ENCODE data around the gene ATP5MC2.
"Not testable (repeated sequence)": the region's sequence is repeated elsewhere in the genome, so short reads cannot be mapped to it uniquely, and the experiment has no call there.

Gene ATP5MC2

GRCh38 chr12:53675701-53676607, at the start of gene ATP5MC2:
ATP5MC2 (minus strand) TSS chr12:53676083; CDS start chr12:53672614, 3,469 bp downstream.
- DNase-seq, result peak; percentile 86 to 99

DNA sequence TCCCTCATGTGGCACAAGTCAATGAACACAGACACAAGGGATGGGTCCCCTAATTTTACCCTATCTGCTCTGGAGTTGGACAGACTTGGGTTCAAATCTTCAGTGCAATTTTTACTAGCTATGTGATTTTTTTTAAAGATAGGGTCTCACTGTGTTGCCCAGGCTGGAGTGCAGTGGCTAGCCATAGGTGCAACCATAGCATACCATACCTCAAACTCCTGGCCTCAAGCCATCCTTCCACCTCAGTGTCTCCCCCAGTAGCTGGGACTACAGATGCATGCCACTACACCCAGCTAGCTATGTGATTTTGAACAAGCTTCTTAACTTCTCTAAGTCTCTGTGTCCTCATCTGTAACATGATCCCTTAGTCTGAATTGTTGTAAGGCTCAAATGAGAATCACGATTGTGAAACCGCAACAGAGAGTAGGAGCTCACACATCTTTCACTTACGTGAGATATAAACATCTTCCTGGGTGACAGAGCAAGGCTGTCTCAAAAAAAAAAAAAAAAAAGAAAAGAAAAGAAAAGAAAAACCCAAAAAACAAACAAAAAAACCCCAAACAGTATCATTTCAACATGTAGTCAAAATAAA, 46.7 kb upstream of the ATP5MC2 start:
- no peak for DNase-seq

DNA sequence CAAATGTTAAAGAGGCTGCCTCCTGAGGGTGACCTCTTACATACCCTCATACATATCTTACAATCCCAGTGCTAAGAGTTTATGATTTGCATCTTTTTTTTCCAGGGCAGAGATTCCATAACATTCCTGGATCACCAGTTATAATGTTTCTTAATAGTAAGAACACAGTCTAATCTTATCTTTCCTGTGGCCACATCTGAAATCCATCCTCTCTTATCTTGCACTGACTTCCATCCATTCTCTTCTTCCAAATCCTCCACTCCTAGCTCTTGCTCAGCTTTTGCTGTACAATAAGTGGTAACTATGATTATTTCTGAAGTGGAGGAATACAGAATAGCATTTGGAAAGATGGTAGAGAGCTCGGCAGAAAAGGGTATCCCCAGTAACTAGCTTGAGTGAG, 45.1 kb upstream of the ATP5MC2 start:
- no peak for DNase-seq

DNA sequence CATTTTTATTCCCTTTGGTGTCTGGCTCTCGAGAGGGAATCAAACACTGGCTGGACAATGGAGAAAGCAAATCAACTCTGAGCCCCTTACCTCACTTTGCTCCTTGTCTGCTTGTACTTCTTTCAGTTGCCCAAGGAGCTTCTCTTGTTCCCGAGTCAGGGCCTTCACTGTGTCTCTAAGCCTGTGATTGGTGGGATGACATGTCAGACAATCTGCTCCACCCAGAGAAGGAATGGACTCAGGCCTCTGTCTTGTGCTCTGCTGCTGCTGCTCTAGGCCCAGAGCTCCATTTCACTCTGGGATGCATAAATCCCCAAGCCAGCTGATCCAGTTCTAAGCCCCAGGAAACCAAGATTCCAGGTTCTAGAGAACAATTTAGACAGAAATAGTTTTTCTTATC, 43.8 kb upstream of the ATP5MC2 start:
- no peak for DNase-seq

DNA sequence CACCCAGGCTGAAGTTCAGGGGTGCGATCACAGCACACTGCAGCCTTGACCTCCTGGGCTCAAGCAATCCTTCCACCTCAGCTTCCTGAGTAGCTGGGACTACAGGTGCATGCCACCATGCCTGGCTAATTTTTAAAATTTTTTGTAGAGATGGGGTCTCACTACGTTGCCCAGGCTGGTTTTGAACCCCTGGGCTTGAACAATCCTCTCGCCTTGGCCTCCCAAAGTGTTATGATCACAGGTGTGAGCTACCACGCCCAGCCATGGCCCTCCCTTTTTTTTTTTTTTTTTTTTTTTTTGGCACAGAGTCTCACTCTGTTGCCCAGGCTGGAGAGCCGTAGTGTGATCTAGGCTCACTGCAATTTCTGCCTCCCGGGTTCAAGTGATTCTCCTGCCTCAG, 42.7 kb upstream of the ATP5MC2 start:
- DNase-seq, result not testable (repeated sequence)

GRCh38 chr12:53717319-53717718, 41.4 kb upstream of the ATP5MC2 start:
- no peak for DNase-seq

DNA sequence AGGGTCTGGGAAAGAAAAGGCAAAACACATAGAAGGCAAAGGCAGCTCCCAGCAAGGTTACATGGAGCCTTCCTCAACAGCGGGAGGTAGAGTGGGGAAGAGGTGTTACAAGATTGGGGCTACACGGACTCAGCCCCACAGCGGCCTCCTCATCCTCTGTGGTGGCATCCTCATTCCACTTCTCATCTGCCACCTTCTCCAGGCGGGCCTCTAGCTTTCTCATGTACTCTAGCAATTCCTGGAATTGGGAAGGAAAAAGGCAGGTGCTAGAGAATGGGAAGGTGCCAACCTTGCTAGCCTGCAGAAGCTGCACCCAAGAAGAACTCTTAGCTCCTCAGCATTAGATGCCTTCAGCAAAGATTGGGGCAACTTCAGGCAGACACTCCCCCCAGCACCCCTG, 38.1 kb upstream of the ATP5MC2 start:
- DNase-seq, result no peak

DNA sequence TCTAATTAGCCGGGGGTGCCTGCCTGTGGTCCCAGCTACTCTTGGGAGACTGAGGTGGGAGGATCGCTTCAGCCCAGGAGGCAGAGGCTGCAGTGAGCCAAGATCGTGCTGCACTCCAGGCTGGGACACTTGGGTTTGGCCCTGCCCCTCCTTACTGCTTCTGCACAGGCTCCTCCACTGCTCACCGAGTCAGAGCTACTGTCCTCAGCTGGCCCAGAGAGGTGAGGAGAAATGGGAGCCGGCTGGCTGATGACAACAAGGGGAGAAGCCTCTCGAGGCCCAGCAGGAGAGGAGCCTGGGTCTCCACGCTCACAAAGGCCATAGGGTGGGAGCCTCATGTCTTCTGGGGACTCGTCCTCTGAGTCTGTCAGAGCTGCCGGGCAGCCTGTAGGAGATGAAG, 37.6 kb upstream of the ATP5MC2 start:
- DNase-seq, result no peak

- DNase-seq, result no peak
Observed at GRCh38 chr12:53712059-53712643, 36.3 kb upstream of the ATP5MC2 start.

GRCh38 chr12:53710091-53710490, 34.2 kb upstream of the ATP5MC2 start:
- DNase-seq, result no peak

GRCh38 chr12:53709671-53710070, 33.8 kb upstream of the ATP5MC2 start:
- DNase-seq, result no peak

DNA sequence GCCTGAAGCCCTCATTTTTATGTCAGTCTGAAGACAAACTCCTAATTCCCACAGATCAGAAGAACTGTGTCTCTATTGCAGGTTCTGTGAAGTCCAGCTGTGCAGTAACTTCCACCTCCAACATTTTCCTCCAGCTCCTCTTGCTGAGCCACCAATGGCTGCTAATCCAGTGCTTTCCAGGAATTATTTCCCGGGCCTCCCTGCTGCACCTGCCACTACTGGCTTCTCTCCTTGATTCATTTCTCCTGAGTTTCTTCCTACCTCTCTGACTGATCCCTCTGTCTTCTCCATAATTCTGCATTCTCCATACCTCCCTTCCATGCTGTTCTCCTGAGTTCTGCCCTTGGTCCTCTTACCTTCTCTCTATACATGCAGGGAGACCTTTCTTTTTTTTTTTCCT, 30.2 kb upstream of the ATP5MC2 start:
- no peak for DNase-seq

GRCh38 chr12:53703756-53704155, 27.9 kb upstream of the ATP5MC2 start:
- no peak for DNase-seq

- peak in 1 of 2 experiments; percentile 56 for DNase-seq
Observed at GRCh38 chr12:53701518-53702264, 25.8 kb upstream of the ATP5MC2 start.

GRCh38 chr12:53700567-53700966, 24.7 kb upstream of the ATP5MC2 start:
- DNase-seq, result no peak

GRCh38 chr12:53699678-53700025, 23.8 kb upstream of the ATP5MC2 start:
- no peak for DNase-seq

DNA sequence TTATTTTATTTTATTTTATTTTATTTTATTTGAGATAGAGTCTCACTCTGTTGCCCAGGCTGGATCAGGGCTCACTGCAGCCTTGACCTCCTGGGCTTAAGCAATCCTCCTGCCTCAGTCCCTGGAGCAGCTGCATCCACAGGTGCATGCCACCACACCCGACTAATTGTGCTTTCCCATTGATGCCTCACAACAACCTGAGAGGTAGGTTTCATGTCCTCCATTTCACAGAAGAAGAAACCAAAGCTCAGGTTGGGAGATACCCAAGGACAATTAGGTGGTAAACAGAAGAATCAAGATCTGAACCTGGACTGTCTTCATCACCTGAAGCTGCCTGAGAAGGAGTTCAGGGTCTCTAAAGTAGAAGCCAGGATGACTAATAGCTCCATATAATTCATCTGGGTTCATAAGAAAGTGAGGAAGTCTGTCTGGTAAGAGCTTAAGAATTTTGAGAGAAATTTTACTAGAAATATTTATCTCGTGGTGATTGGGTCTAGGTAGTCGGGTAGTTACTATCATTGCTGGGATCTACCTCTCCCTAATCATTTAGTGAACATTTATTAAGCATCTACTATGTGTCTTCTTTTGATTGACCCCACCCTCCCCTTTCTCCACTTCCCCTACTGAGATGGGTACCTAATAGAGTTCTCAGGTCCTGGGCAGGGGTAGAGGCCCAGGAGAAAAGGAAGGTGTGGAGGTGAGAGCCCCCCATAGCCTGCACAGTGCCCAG, 23.2 kb upstream of the ATP5MC2 start:
- no peak for DNase-seq

- no peak for DNase-seq
Observed at GRCh38 chr12:53696655-53697331, 20.9 kb upstream of the ATP5MC2 start.

DNA sequence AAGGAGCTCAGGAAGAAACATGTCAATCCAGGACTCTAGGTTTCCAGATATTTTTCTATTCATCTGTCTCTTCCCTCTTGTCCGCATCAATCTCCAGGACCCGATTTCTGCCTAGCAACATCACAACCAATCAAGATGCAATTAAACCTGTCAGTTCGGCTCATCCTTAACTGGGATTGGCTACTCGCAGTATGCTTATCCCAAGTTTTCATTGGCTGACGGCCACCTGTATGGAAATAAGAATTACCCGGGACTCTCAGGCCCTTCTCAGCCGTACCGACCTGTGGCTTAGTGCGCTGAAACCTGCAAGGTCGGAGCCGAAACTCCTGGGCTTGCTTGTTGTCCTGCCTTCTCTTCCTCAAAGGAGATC, 20.4 kb upstream of the ATP5MC2 start:
- peak; percentile 21 to 58 for DNase-seq

DNA sequence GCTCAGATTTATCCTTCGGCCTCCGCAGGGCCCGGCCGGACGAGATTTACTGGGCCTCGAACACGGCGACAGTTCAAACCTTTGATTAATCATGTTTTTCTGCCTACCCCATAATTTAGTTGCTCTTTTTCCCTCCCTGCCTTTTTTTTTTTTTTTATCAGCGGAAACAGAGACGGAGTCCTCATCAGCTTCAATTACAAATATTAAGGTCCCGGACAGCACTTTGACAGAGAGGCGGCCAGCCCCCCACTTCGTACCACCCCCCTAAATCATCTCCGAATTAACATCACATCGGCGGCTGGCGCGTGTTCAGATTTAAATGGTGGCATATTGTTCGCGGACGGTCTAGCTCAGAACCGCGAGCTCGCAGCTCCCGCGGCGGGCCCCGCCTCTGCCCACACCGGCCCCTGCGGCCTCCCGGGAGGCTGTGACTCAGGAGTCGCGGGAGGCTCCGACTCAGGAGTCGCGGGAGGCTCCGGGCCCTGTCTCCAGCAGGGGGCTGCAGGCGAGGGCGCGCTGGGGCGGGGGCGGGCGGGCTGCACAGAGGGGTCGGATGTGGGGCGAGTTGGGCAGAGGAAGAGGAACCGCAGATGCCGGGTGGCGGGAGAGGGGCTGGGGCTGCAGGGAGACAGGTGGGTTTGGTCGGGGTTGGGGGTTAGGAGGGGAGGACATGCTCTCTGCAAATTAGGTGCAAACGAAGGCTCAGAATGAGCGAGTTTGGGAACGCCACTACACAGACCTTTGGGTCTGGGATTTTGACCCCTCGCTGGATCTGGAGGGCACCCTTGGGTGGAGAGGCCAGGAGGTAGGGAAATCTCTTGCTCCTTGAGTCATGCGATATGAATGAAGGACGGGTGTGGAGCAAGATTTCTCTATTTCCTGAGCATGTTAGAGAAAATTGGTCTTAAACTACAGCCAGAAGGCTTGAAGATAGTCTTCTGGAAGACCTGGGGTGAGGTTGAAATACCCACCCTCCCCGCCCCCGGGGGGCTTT, 19.6 kb upstream of the ATP5MC2 start:
- DNase-seq, result no peak

GRCh38 chr12:53694756-53695151, 18.9 kb upstream of the ATP5MC2 start:
- DNase-seq, result no peak

Data from SW 1271 (cell line).